HEK293 (cell line): ENCODE measurements around the gene ACHE.

Experiments used
- CTCF ChIA-PET: fragments of 350-600 bp; formaldehyde crosslinking; extraction: SDS; loops from one replicate; lab custom pipeline; 2021; ENCODE audit warnings: antibody characterized with exemption; lab: Yijun Ruan, JAX
- POLR2A ChIA-PET: fragments of 300-600 bp; formaldehyde crosslinking; extraction: SDS; loops from one replicate; lab custom pipeline; 2020; ENCODE audit warnings: antibody characterized with exemption, inconsistent platforms; lab: Yijun Ruan, JAX
- H3K27ac ChIP-seq: fragments of 200-500 bp; sonication (Bioruptor generic); 2 replicates; pipeline ENCODE4 v1.5.1; 2014; ENCODE audit warnings: low read depth, low read length, control low read depth, inconsistent platforms; ENCODE audit errors: extremely low read depth
- H3K36me3 ChIP-seq, 2 experiments: fragments of 200-500 bp in 1 of 2; sonication (Bioruptor generic) in 1 of 2; 1 replicate in 1 of 2; 2 replicates in 1 of 2; pipeline ENCODE4 v1.5.1; 2014 to 2017; ENCODE audit warnings: inconsistent platforms in 2 of 2, low read length in 2 of 2; ENCODE audit not compliant: control insufficient read depth in 2 of 2, insufficient read depth in 1 of 2
- H3K4me1 ChIP-seq: fragments of 200-500 bp; sonication (Bioruptor generic); 2 replicates; pipeline ENCODE4 v1.5.1; 2014; ENCODE audit warnings: mild to moderate bottlenecking, low read length, inconsistent platforms; ENCODE audit not compliant: control insufficient read depth, insufficient read depth
- H3K4me3 ChIP-seq: 2 replicates; pipeline ENCODE4 v1.5.1; 2011; ENCODE audit warnings: low read depth, mild to moderate bottlenecking, control low read depth, low read length, moderate library complexity
- H3K9me3 ChIP-seq: fragments of 200-500 bp; sonication (Bioruptor generic); 2 replicates; pipeline ENCODE4 v1.5.1; 2014; ENCODE audit warnings: low read depth, low read length, inconsistent platforms; ENCODE audit not compliant: control insufficient read depth, insufficient read depth
- EGR2 ChIP-seq: fragments of 450-650 bp; formaldehyde crosslinking; IDR thresholded peaks from 2 replicates; pipeline ENCODE4 v1.5.1; 2016; ENCODE audit warnings: low read depth, missing biosample characterization, missing genetic modification characterization
- GLI4 ChIP-seq: fragments of 450-650 bp; formaldehyde crosslinking; IDR thresholded peaks from 2 replicates; pipeline ENCODE4 v1.5.1; 2016; ENCODE audit warnings: missing biosample characterization, missing genetic modification characterization
- KLF1 ChIP-seq: fragments of 450-650 bp; formaldehyde crosslinking; IDR thresholded peaks from 2 replicates; pipeline ENCODE4 v1.5.1; 2016; ENCODE audit warnings: missing biosample characterization, missing genetic modification characterization
- MEIS1 ChIP-seq: sonication (generic); formaldehyde crosslinking; IDR thresholded peaks from 2 replicates; pipeline ENCODE4 v1.8.1; 2022; ENCODE audit warnings: missing genetic modification reagents, mild to moderate bottlenecking, borderline replicate concordance
- TCF7L2 ChIP-seq: IDR thresholded peaks from 2 replicates; pipeline ENCODE4 v1.6.1; 2011; ENCODE audit warnings: low read depth, mild to moderate bottlenecking, inconsistent platforms, low read length, moderate library complexity, borderline replicate concordance
- ZEB2 ChIP-seq: fragments of 450-650 bp; formaldehyde crosslinking; IDR thresholded peaks from 2 replicates; pipeline ENCODE4 v1.5.1; 2016; ENCODE audit warnings: missing biosample characterization, missing genetic modification characterization
- ZNF2 ChIP-seq: fragments of 450-650 bp; formaldehyde crosslinking; IDR thresholded peaks from 2 replicates; pipeline ENCODE4 v1.5.1; 2016; ENCODE audit warnings: missing biosample characterization, missing genetic modification characterization
- ZNF292 ChIP-seq: fragments of 450-650 bp; formaldehyde crosslinking; IDR thresholded peaks from 2 replicates; pipeline ENCODE4 v1.5.1; 2016; ENCODE audit warnings: low read depth, missing biosample characterization, missing genetic modification characterization, borderline replicate concordance
- ZNF37A ChIP-seq: fragments of 450-650 bp; IDR thresholded peaks from 2 replicates; pipeline ENCODE4 v1.5.1; 2018; ENCODE audit warnings: missing biosample characterization, missing genetic modification characterization
- ZNF426 ChIP-seq: fragments of 450-650 bp; formaldehyde crosslinking; IDR thresholded peaks from 2 replicates; pipeline ENCODE4 v1.5.1; 2017; ENCODE audit warnings: missing biosample characterization, missing genetic modification characterization, mild to moderate bottlenecking, inconsistent platforms, moderate library complexity
- ZNF433 ChIP-seq: fragments of 450-650 bp; formaldehyde crosslinking; IDR thresholded peaks from 2 replicates; pipeline ENCODE4 v1.5.1; 2016; ENCODE audit warnings: missing biosample characterization, missing genetic modification characterization, low read depth
- ZNF600 ChIP-seq: fragments of 450-650 bp; formaldehyde crosslinking; IDR thresholded peaks from 2 replicates; pipeline ENCODE4 v1.5.1; 2016; ENCODE audit warnings: missing biosample characterization, missing genetic modification characterization
- ZNF768 ChIP-seq: fragments of 450-650 bp; formaldehyde crosslinking; IDR thresholded peaks from 2 replicates; pipeline ENCODE4 v1.5.1; 2018; ENCODE audit warnings: missing biosample characterization, mild to moderate bottlenecking, missing genetic modification characterization
- ZNF843 ChIP-seq: fragments of 450-650 bp; formaldehyde crosslinking; IDR thresholded peaks from 2 replicates; pipeline ENCODE4 v1.5.1; 2016; ENCODE audit warnings: missing biosample characterization, missing genetic modification characterization
- TF ChIP-seq, protein P1 (sequence below): fragments of 450-650 bp; formaldehyde crosslinking; IDR thresholded peaks from 2 replicates; pipeline ENCODE4 v1.5.1; 2016; ENCODE audit warnings: missing biosample characterization, missing genetic modification characterization, low read depth
- TF ChIP-seq, protein P2 (sequence below): fragments of 450-650 bp; formaldehyde crosslinking; IDR thresholded peaks from 2 replicates; pipeline ENCODE4 v1.5.1; 2016; ENCODE audit warnings: missing biosample characterization, missing genetic modification characterization
- TF ChIP-seq, protein P3 (sequence below): fragments of 450-650 bp; formaldehyde crosslinking; IDR thresholded peaks from 2 replicates; pipeline ENCODE4 v1.5.1; 2016; ENCODE audit warnings: missing biosample characterization, missing genetic modification characterization, low read depth
- TF ChIP-seq, protein P4 (sequence below): fragments of 450-650 bp; formaldehyde crosslinking; IDR thresholded peaks from 2 replicates; pipeline ENCODE4 v1.5.1; 2016; ENCODE audit warnings: missing biosample characterization, missing genetic modification characterization
- TF ChIP-seq, protein P5 (sequence below): fragments of 450-650 bp; formaldehyde crosslinking; IDR thresholded peaks from 2 replicates; pipeline ENCODE4 v1.5.1; 2017; ENCODE audit warnings: missing biosample characterization, missing genetic modification characterization
- TF ChIP-seq, protein P6 (sequence below): fragments of 450-650 bp; formaldehyde crosslinking; IDR thresholded peaks from 2 replicates; pipeline ENCODE4 v1.5.1; 2016; ENCODE audit warnings: missing biosample characterization, missing genetic modification characterization

Gene ACHE

DNA sequence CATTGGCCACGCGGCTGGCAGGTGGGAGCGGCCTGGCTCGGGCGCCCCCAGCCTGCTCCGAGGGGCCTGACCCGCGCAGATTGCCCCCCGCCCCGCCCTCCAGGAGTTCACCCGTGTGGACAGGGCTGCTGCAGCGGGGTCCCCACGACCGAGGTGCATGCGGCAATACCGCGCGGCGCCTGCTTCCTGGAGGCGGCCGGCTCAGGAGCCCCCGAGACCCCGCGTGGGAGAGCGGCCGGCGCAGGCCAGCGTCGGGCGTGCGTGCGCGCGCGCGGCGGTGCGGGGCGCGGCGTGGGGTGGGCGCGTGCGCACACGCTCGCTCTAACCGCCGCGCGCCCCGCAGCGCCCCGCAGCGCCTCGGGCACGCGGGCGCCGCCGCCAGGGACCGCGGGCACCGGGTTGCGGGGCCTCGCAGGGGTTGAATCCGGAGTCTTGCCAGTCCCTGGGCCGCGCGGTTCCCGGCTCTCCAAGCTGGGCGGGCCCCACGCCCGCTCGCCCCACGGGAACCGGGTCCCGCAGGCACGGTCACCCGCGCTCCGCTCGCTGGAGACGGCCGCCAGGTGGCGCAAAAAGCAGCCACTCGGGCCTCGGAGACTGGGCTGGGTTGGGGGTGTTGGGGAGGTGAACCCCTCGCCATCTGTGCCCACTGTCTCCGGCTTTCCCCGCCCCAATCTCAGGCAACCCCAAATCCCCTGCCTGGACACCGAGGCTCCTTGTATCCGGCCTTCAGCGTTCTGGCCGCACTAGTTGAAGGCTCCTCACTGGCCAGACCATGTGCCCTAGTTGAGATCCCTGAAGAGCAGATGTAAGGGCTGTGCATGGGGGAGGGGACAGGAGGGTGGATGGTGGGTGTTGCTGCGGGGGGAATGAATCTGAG lies 1.3 kb upstream of the ACHE start (continued):
- TF ChIP-seq, protein P1, sequence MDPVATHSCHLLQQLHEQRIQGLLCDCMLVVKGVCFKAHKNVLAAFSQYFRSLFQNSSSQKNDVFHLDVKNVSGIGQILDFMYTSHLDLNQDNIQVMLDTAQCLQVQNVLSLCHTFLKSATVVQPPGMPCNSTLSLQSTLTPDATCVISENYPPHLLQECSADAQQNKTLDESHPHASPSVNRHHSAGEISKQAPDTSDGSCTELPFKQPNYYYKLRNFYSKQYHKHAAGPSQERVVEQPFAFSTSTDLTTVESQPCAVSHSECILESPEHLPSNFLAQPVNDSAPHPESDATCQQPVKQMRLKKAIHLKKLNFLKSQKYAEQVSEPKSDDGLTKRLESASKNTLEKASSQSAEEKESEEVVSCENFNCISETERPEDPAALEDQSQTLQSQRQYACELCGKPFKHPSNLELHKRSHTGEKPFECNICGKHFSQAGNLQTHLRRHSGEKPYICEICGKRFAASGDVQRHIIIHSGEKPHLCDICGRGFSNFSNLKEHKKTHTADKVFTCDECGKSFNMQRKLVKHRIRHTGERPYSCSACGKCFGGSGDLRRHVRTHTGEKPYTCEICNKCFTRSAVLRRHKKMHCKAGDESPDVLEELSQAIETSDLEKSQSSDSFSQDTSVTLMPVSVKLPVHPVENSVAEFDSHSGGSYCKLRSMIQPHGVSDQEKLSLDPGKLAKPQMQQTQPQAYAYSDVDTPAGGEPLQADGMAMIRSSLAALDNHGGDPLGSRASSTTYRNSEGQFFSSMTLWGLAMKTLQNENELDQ: no peak
- TF ChIP-seq TCF7L2 (no peak), KLF1 (tag by site-specific recombination) (no peak), MEIS1 (CRISPR knock-in tag) (no peak), ZNF768 (no peak), ZNF37A (no peak), ZNF843 (no peak), ZNF426 (tag by site-specific recombination) (no peak), GLI4 (tag by site-specific recombination) (0 out of 2 replicates have a peak, but pooled peaks have one; percentile 30)
- TF ChIP-seq, protein P2, sequence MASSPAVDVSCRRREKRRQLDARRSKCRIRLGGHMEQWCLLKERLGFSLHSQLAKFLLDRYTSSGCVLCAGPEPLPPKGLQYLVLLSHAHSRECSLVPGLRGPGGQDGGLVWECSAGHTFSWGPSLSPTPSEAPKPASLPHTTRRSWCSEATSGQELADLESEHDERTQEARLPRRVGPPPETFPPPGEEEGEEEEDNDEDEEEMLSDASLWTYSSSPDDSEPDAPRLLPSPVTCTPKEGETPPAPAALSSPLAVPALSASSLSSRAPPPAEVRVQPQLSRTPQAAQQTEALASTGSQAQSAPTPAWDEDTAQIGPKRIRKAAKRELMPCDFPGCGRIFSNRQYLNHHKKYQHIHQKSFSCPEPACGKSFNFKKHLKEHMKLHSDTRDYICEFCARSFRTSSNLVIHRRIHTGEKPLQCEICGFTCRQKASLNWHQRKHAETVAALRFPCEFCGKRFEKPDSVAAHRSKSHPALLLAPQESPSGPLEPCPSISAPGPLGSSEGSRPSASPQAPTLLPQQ (tag by site-specific recombination): peak; percentile 71

DNA sequence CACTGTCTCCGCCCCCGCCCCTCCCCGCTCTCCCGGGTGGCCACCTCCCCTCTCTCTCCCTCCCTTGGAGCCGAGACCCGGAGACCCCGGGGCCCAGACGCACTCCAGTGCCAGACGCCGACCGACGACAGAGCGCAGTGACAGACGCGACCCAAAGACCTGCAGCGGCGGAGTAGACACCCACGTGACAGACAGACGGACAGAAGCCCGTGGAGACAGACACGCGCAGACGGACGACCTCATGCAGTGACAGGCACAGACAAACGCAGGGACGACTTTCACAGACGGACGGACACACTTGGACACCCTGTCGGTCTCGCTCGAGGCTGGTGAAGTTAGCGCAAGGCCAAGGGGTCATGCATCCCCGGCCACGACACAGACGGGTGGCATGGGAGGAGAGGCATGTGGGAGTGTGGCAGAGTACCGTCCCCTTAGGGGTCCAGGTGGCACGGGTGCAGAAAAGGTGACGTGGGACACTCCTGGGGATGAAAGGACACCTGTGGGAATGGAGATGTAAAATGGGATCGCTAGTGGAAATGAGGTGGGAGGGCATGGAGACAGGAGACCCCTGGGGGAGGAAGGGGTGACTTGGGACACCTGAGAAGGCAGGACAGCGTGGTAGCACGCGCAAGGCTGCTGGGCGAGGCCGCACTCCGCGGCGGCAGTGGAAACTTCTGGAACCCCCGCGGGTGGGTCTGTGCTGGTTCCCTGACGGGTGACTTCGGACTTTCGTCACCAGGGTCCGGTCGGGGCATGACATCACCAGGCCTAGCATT lies 456 bp upstream of the ACHE start:
- CTCF ChIA-PET: interaction anchor here (1.3 to 3.0 kb wide), 5 partner anchors 158 to 297 kb away, joined by 3 to 27 read pairs (median 11); no protein-coding TSS in a partner anchor
- Histone ChIP-seq H3K27ac (no peak overlapping the region), H3K4me1 (no peaks in the 10 kb centered on the region; the same call in 1 of the 2 replicates), H3K9me3 (no peaks in the 10 kb centered on the region), H3K36me3 (no peaks in the 10 kb centered on the region), H3K4me3 (peak overlapping the region; percentile 32)
- POLR2A ChIA-PET: interaction anchor here (0.6 kb wide), 1 partner anchor 21 kb away, joined by 3 read pairs; the partner anchor contains the start of gene SRRT
- peak; percentile 49; the same call in 1 of the 2 replicates for TF ChIP-seq ZNF843
- TF ChIP-seq ZNF600: peak; percentile 82; the same call in 1 of the 2 replicates
- TF ChIP-seq, protein P3, sequence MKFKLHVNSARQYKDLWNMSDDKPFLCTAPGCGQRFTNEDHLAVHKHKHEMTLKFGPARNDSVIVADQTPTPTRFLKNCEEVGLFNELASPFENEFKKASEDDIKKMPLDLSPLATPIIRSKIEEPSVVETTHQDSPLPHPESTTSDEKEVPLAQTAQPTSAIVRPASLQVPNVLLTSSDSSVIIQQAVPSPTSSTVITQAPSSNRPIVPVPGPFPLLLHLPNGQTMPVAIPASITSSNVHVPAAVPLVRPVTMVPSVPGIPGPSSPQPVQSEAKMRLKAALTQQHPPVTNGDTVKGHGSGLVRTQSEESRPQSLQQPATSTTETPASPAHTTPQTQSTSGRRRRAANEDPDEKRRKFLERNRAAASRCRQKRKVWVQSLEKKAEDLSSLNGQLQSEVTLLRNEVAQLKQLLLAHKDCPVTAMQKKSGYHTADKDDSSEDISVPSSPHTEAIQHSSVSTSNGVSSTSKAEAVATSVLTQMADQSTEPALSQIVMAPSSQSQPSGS (tag by site-specific recombination): peak; percentile 96
- TF ChIP-seq ZNF292: no peak
- TF ChIP-seq ZNF2 (tag by site-specific recombination): peak; percentile 95; the same call in 1 of the 2 replicates
- TF ChIP-seq ZNF433 (tag by site-specific recombination): no peak
- TF ChIP-seq, protein P4, sequence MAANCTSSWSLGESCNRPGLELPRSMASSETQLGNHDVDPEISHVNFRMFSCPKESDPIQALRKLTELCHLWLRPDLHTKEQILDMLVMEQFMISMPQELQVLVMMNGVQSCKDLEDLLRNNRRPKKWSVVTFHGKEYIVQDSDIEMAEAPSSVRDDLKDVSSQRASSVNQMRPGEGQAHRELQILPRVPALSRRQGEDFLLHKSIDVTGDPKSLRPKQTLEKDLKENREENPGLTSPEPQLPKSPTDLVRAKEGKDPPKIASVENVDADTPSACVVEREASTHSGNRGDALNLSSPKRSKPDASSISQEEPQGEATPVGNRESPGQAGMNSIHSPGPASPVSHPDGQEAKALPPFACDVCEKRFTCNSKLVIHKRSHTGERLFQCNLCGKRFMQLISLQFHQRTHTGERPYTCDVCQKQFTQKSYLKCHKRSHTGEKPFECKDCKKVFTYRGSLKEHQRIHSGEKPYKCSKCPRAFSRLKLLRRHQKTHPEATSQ (tag by site-specific recombination): 0 out of 2 replicates have a peak, but pooled peaks have one; percentile 15
- peak; percentile 95 for TF ChIP-seq ZEB2 (tag by site-specific recombination)
- TF ChIP-seq, protein P5, sequence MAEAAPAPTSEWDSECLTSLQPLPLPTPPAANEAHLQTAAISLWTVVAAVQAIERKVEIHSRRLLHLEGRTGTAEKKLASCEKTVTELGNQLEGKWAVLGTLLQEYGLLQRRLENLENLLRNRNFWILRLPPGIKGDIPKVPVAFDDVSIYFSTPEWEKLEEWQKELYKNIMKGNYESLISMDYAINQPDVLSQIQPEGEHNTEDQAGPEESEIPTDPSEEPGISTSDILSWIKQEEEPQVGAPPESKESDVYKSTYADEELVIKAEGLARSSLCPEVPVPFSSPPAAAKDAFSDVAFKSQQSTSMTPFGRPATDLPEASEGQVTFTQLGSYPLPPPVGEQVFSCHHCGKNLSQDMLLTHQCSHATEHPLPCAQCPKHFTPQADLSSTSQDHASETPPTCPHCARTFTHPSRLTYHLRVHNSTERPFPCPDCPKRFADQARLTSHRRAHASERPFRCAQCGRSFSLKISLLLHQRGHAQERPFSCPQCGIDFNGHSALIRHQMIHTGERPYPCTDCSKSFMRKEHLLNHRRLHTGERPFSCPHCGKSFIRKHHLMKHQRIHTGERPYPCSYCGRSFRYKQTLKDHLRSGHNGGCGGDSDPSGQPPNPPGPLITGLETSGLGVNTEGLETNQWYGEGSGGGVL (tag by site-specific recombination): 0 out of 2 replicates have a peak, but pooled peaks have one; percentile 44
- peak; percentile 57; the same call in 1 of the 2 replicates for TF ChIP-seq EGR2 (tag by site-specific recombination)
- peak; percentile 68; the same call in 1 of the 2 replicates for TF ChIP-seq GLI4 (tag by site-specific recombination)
- TF ChIP-seq, protein P6, sequence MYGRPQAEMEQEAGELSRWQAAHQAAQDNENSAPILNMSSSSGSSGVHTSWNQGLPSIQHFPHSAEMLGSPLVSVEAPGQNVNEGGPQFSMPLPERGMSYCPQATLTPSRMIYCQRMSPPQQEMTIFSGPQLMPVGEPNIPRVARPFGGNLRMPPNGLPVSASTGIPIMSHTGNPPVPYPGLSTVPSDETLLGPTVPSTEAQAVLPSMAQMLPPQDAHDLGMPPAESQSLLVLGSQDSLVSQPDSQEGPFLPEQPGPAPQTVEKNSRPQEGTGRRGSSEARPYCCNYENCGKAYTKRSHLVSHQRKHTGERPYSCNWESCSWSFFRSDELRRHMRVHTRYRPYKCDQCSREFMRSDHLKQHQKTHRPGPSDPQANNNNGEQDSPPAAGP (tag by site-specific recombination): peak; percentile 83
